WTC11 (cell line): ENCODE measurements around the gene NSUN3. TPM values are rescaled to one million over a fixed set of nuclear protein-coding genes. Genes with fewer than 3 reads are reported as not detected.

Experiments
- ATAC-seq: fragments of 200-7000 bp; cut with Tn5 transposase; 2 replicates; pipeline ENCODE4 v1.10.0; 2021; ENCODE audit warnings: mild to moderate bottlenecking, moderate library complexity
- CTCF ChIA-PET: fragments of 300-600 bp; sonication (Branson Sonifier 250); formaldehyde crosslinking; loops from one replicate; lab custom pipeline; 2021; ENCODE audit warnings: antibody characterized with exemption; lab: Charles Lee
- POLR2A ChIA-PET: fragments of 350-600 bp; sonication (Branson Sonifier 250); formaldehyde crosslinking; loops from one replicate; lab custom pipeline; 2021; ENCODE audit warnings: antibody characterized with exemption; lab: Charles Lee
- DNase-seq: peaks from one replicate; pipeline ENCODE4 v3.0.0; 2021; ENCODE audit warnings: low spot score
- H3K27ac Mint-ChIP-seq: 2 replicates; pipeline ENCODE4 v1.8.0; 2021; ENCODE audit warnings: mixed read lengths
- H3K27me3 Mint-ChIP-seq: 2 replicates; pipeline ENCODE4 v1.8.0; 2021; ENCODE audit warnings: low read depth, mild to moderate bottlenecking, moderate library complexity, mixed read lengths
- H3K36me3 Mint-ChIP-seq: 2 replicates; pipeline ENCODE4 v1.8.0; 2021; ENCODE audit warnings: mixed read lengths
- H3K4me1 Mint-ChIP-seq: 2 replicates; pipeline ENCODE4 v1.8.0; 2022; ENCODE audit warnings: mixed read lengths
- H3K4me3 Mint-ChIP-seq: 2 replicates; pipeline ENCODE4 v1.8.0; 2021; ENCODE audit warnings: mild to moderate bottlenecking, moderate library complexity, mixed read lengths
- H3K9me3 Mint-ChIP-seq: 2 replicates; pipeline ENCODE4 v1.8.0; 2021; ENCODE audit warnings: mixed read lengths
- ATF1 ChIP-seq: sonication (generic); formaldehyde crosslinking; IDR thresholded peaks from 2 replicates; pipeline ENCODE4 v1.8.1; 2023; ENCODE audit warnings: mild to moderate bottlenecking, moderate library complexity, missing genetic modification reagents
- CBFB ChIP-seq: sonication (generic); formaldehyde crosslinking; IDR thresholded peaks from 2 replicates; pipeline ENCODE4 v1.8.1; 2022; ENCODE audit warnings: mild to moderate bottlenecking, low read depth, missing genetic modification reagents
- E2F4 ChIP-seq: sonication (generic); formaldehyde crosslinking; IDR thresholded peaks from 2 replicates; pipeline ENCODE4 v1.8.1; 2022; ENCODE audit warnings: low read depth, mild to moderate bottlenecking, moderate library complexity, missing genetic modification reagents, borderline replicate concordance
- E2F5 ChIP-seq: sonication (generic); formaldehyde crosslinking; IDR thresholded peaks from 2 replicates; pipeline ENCODE4 v1.8.1; 2022; ENCODE audit warnings: mild to moderate bottlenecking, moderate library complexity, missing genetic modification reagents
- FOXJ3 ChIP-seq: sonication (generic); formaldehyde crosslinking; IDR thresholded peaks from 2 replicates; pipeline ENCODE4 v1.9.0; 2021; ENCODE audit warnings: missing genetic modification reagents, mild to moderate bottlenecking, borderline replicate concordance
- HMGXB4 ChIP-seq: sonication (generic); formaldehyde crosslinking; IDR thresholded peaks from 2 replicates; pipeline ENCODE4 v1.8.1; 2023; ENCODE audit warnings: mild to moderate bottlenecking, moderate library complexity, missing genetic modification reagents
- IRF1 ChIP-seq: sonication (generic); formaldehyde crosslinking; IDR thresholded peaks from 2 replicates; pipeline ENCODE4 v1.8.0; 2023; ENCODE audit warnings: missing genetic modification reagents
- JAZF1 ChIP-seq: fragments of 250-450 bp; sonication (Bioruptor Pico); IDR thresholded peaks from 2 replicates; pipeline ENCODE4 v1.9.0; 2021; ENCODE audit warnings: moderate library complexity, mild to moderate bottlenecking, inconsistent platforms
- JUN ChIP-seq: sonication (generic); formaldehyde crosslinking; IDR thresholded peaks from 2 replicates; pipeline ENCODE4 v1.8.0; 2023; ENCODE audit warnings: mild to moderate bottlenecking, missing genetic modification reagents
- NFYB ChIP-seq: sonication (generic); formaldehyde crosslinking; conservative IDR thresholded peaks from 2 replicates; pipeline ENCODE4 v1.8.0; 2022; ENCODE audit warnings: low read depth, missing genetic modification reagents
- OVOL2 ChIP-seq: fragments of 250-450 bp; sonication (Bioruptor Pico); IDR thresholded peaks from 2 replicates; pipeline ENCODE4 v1.9.0; 2021; ENCODE audit warnings: mild to moderate bottlenecking, borderline replicate concordance
- PRRX2 ChIP-seq: fragments of 250-450 bp; sonication (Bioruptor Pico); IDR thresholded peaks from 2 replicates; pipeline ENCODE4 v1.8.0; 2021; ENCODE audit warnings: mild to moderate bottlenecking
- TCF7 ChIP-seq: sonication (generic); formaldehyde crosslinking; IDR thresholded peaks from 2 replicates; pipeline ENCODE4 v1.8.0; 2022; ENCODE audit warnings: mild to moderate bottlenecking, low read depth, missing genetic modification reagents, moderate library complexity
- TP53 ChIP-seq: sonication (generic); formaldehyde crosslinking; IDR thresholded peaks from 2 replicates; pipeline ENCODE4 v1.8.1; 2023; ENCODE audit warnings: mild to moderate bottlenecking, missing genetic modification reagents
- USF2 ChIP-seq: sonication (generic); formaldehyde crosslinking; IDR thresholded peaks from 2 replicates; pipeline ENCODE4 v1.8.1; 2023; ENCODE audit warnings: mild to moderate bottlenecking, missing genetic modification reagents, moderate library complexity
- ZBTB43 ChIP-seq: sonication (generic); formaldehyde crosslinking; IDR thresholded peaks from 2 replicates; pipeline ENCODE4 v1.8.1; 2023; ENCODE audit warnings: mild to moderate bottlenecking, missing genetic modification reagents
- ZNF219 ChIP-seq: sonication (generic); formaldehyde crosslinking; IDR thresholded peaks from 2 replicates; pipeline ENCODE4 v1.8.0; 2023; ENCODE audit warnings: missing genetic modification reagents, mild to moderate bottlenecking, borderline replicate concordance
- ZNF263 ChIP-seq: sonication (generic); formaldehyde crosslinking; IDR thresholded peaks from 2 replicates; pipeline ENCODE4 v1.8.1; 2022; ENCODE audit warnings: low read depth, mild to moderate bottlenecking, moderate library complexity, missing genetic modification reagents
- total RNA-seq: library from RNA; stranded (reverse); gene quantifications from 3 replicates; pipeline ENCODE4 v1.2.3, GENCODE V29; 2021

The NSUN3 gene
- total RNA-seq, 1 experiment from 2014 or later, result 8.2 TPM

- Mint-ChIP-seq H3K4me3 (no peak overlapping the region), H3K27me3 (no peaks in the 10 kb centered on the region), H3K27ac (no peak overlapping the region), H3K36me3 (peaks cover 7% of the 10 kb centered on the region; the same call in 1 of the 2 replicates), H3K4me1 (peaks cover 28% of the 10 kb centered on the region), H3K9me3 (peaks cover 9% of the 10 kb centered on the region)
- TF ChIP-seq IRF1, result no peak
- no peak for TF ChIP-seq ZNF219 (CRISPR knock-in tag)
- TF ChIP-seq PRRX2 (CRISPR knock-in tag), result no peak
- TF ChIP-seq E2F5, result no peak
- no peak for TF ChIP-seq ZBTB43 (CRISPR knock-in tag)
- TF ChIP-seq NFYB (CRISPR knock-in tag), result no peak
- no peak for TF ChIP-seq JAZF1 (CRISPR knock-in tag)
- TF ChIP-seq USF2, result no peak
- TF ChIP-seq E2F4 (CRISPR knock-in tag), result no peak
- no peak for TF ChIP-seq CBFB
- TF ChIP-seq TCF7 (CRISPR knock-in tag), result no peak
- TF ChIP-seq ATF1 (CRISPR knock-in tag), result no peak
- TF ChIP-seq JUN (CRISPR knock-in tag), result no peak
- no peak for TF ChIP-seq HMGXB4 (CRISPR knock-in tag)
- TF ChIP-seq FOXJ3 (CRISPR knock-in tag), result no peak
- no peak for TF ChIP-seq ZNF263 (CRISPR knock-in tag)
- ATAC-seq (no peak), DNase-seq (no peak)
- ChIA-PET CTCF (interaction anchor here (1.2 to 2.0 kb wide), 2 partner anchors 10 to 31 kb away, joined by 5 to 11 read pairs; no protein-coding TSS in a partner anchor), POLR2A (no interaction called here)
These were observed 69.9 kb downstream of the NSUN3 start for GRCh38 chr3:94132777-94133176.

- H3K4me1 Mint-ChIP-seq, result peaks cover 30% of the 10 kb centered on the region
- POLR2A ChIA-PET, result no interaction called here
- DNase-seq, result no peak
- H3K27ac Mint-ChIP-seq, result no peak overlapping the region
- no peaks in the 10 kb centered on the region for H3K27me3 Mint-ChIP-seq
- CTCF ChIA-PET, result no interaction called here
- TF ChIP-seq OVOL2 (CRISPR knock-in tag) (no peak), TP53 (no peak)
- ATAC-seq, result no peak
- no peak overlapping the region for H3K4me3 Mint-ChIP-seq
- peaks cover 7% of the 10 kb centered on the region; the same call in 1 of the 2 replicates for H3K36me3 Mint-ChIP-seq
- peaks cover 9% of the 10 kb centered on the region for H3K9me3 Mint-ChIP-seq
These were observed 73.3 kb downstream of the NSUN3 start for GRCh38 chr3:94136133-94136532.
